Measurements from ENCODE around the gene STIM2.

DNA sequence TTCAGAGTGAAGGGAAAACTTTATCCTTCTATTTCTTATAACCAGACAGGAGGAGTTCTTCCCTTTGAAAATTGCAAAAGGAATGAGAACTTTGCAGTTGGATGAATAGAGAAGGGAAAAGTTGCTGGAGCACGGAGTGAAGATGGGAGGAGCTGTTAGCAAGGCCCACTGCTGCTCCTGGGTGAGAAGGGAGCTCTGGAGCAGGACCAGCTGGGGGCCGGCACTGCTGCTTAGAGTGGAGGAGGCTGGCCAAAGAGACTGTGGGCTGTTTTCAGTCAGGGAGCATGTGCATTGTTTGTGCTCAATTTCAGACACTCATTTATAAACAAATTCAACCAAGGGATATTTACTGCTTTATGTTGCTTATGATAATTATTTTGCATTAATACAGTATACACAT is 164.2 kb downstream of the STIM2 start:
- no peak for TF ChIP-seq NFIC (IDR thresholded peaks at IDR 0.05)
- TF ChIP-seq, protein P1, sequence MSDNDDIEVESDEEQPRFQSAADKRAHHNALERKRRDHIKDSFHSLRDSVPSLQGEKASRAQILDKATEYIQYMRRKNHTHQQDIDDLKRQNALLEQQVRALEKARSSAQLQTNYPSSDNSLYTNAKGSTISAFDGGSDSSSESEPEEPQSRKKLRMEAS (IDR thresholded peaks at IDR 0.05) = no peak
- TF ChIP-seq, protein P2, sequence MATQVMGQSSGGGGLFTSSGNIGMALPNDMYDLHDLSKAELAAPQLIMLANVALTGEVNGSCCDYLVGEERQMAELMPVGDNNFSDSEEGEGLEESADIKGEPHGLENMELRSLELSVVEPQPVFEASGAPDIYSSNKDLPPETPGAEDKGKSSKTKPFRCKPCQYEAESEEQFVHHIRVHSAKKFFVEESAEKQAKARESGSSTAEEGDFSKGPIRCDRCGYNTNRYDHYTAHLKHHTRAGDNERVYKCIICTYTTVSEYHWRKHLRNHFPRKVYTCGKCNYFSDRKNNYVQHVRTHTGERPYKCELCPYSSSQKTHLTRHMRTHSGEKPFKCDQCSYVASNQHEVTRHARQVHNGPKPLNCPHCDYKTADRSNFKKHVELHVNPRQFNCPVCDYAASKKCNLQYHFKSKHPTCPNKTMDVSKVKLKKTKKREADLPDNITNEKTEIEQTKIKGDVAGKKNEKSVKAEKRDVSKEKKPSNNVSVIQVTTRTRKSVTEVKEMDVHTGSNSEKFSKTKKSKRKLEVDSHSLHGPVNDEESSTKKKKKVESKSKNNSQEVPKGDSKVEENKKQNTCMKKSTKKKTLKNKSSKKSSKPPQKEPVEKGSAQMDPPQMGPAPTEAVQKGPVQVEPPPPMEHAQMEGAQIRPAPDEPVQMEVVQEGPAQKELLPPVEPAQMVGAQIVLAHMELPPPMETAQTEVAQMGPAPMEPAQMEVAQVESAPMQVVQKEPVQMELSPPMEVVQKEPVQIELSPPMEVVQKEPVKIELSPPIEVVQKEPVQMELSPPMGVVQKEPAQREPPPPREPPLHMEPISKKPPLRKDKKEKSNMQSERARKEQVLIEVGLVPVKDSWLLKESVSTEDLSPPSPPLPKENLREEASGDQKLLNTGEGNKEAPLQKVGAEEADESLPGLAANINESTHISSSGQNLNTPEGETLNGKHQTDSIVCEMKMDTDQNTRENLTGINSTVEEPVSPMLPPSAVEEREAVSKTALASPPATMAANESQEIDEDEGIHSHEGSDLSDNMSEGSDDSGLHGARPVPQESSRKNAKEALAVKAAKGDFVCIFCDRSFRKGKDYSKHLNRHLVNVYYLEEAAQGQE (IDR thresholded peaks at IDR 0.05; ENCODE audit: low read depth) = no peak
- TF ChIP-seq EP300 (IDR thresholded peaks at IDR 0.05; ENCODE audit: borderline replicate concordance) = no peak
- TF ChIP-seq FOXM1 (IDR thresholded peaks at IDR 0.05; ENCODE audit: borderline replicate concordance, low read depth) = no peak
- TF ChIP-seq TAF1 (IDR thresholded peaks at IDR 0.05; ENCODE audit: low read depth) = no peak
- TF ChIP-seq TEAD4 (IDR thresholded peaks at IDR 0.05) = no peak
